Suppressor macrophage (primary cell): ENCODE measurements around the gene RALY.
"Not testable (repeated sequence)": the region's sequence is repeated elsewhere in the genome, so short reads cannot be mapped to it uniquely, and the experiment has no call there.

Experiments
- DNase-seq, 4 experiments: peaks; one replicate each; pipeline ENCODE4 v3.0.0-alpha.2; 2020 to 2022

RALY gene

GRCh38 chr20:34016736-34017135, 23.0 kb downstream of the RALY start:
- DNase-seq: no peak

- DNase-seq: no peak
These were observed 23.9 kb downstream of the RALY start for GRCh38 chr20:34017610-34018009.

- DNase-seq: no peak
These were observed 24.5 kb downstream of the RALY start for GRCh38 chr20:34018166-34018565.

- DNase-seq: peak; percentile 35 to 61 (median 56)
These were observed 28.6 kb downstream of the RALY start for GRCh38 chr20:34022151-34022838.

GRCh38 chr20:34022839-34023234, 29.1 kb downstream of the RALY start:
- no peak for DNase-seq

GRCh38 chr20:34023937-34024722, 30.4 kb downstream of the RALY start:
- DNase-seq: no peak

GRCh38 chr20:34024723-34025351, 31.1 kb downstream of the RALY start:
- DNase-seq: no peak

GRCh38 chr20:34028013-34028412, 34.3 kb downstream of the RALY start:
- not testable (repeated sequence) for DNase-seq

GRCh38 chr20:34029415-34029814, 35.7 kb downstream of the RALY start:
- DNase-seq: no peak

- DNase-seq: no peak
These were observed 36.7 kb downstream of the RALY start for GRCh38 chr20:34030456-34030855.

GRCh38 chr20:34033903-34034302, 40.2 kb downstream of the RALY start:
- DNase-seq: no peak

GRCh38 chr20:34037121-34037520, 43.4 kb downstream of the RALY start:
- DNase-seq: peak; percentile 30 to 69 (median 50)

GRCh38 chr20:34037767-34038166, 44.1 kb downstream of the RALY start:
- DNase-seq: no peak

- no peak for DNase-seq
These were observed 46.7 kb downstream of the RALY start for GRCh38 chr20:34040300-34040995.

- DNase-seq: no peak
These were observed 47.5 kb downstream of the RALY start for GRCh38 chr20:34041226-34041625.

GRCh38 chr20:34042262-34042661, 48.6 kb downstream of the RALY start:
- DNase-seq: peak in 1 of 4 experiments; percentile 10

- DNase-seq: no peak
These were observed 49.3 kb downstream of the RALY start for GRCh38 chr20:34043025-34043424.

GRCh38 chr20:34045294-34045693, 51.6 kb downstream of the RALY start:
- peak; percentile 42 to 65 (median 58) for DNase-seq

GRCh38 chr20:34045930-34046725, 52.4 kb downstream of the RALY start:
- DNase-seq: no peak

- no peak for DNase-seq
These were observed 53.4 kb downstream of the RALY start for GRCh38 chr20:34047010-34047687.

GRCh38 chr20:34047917-34048316, 54.2 kb downstream of the RALY start:
- no peak for DNase-seq

- DNase-seq: peak in 1 of 4 experiments; percentile 12
These were observed 55.7 kb downstream of the RALY start for GRCh38 chr20:34049389-34049788.
